Stimulated activated CD4-positive, alpha-beta T cell treated with anti-CD3 and anti-CD28 coated beads, Interleukin-15, amount 100 ng/mL, for 1 hour (primary cell): ENCODE results near the gene ESAM.

Source experiments
- DNase-seq, 2 donors: peaks; one replicate each; pipeline ENCODE4 v3.0.0-alpha.2; 2020; ENCODE audit warnings: low read depth in 1 of 2, low spot score in 1 of 2

Gene ESAM

DNA sequence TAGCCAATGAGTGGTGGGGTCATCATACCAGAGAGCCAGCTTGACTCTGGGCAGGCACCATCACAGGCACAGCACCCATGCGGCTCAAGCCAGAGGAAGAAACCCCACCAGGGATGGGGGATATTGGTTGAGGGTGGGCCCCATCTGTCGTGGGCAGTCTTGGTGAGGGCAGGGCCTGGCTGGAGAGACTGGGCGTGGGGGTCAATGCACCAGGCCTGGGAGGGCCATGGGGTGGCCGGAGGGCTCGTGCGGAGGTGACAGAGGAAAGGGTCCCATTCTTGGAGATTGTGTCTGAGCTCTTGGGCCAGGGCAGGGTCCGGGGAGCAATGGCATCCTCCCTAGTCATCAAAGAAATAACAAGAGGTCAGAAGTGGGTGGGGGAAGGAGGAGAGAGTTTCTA lies 8.5 kb downstream of the ESAM start:
- no peak for DNase-seq

DNA sequence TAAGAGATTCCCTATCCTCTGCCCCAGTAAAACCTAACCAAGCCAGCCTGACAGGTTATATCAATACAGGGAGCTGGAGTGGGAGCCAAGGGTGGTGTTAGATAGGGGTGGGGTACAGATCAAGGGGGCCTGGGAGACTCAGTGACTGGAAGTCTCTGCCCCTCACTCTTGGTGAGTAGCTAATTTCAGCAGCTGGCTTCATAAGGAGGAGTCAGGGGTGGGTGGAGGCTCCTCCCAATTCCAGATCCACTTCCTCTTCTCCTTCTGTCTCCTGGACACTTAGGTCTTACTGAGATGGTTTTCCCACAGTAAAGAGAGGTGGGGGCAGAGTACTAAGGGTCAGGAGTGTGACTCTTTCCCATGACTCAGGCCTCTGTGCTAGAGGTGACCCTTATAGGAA lies 8.9 kb downstream of the ESAM start:
- DNase-seq: no peak

DNA sequence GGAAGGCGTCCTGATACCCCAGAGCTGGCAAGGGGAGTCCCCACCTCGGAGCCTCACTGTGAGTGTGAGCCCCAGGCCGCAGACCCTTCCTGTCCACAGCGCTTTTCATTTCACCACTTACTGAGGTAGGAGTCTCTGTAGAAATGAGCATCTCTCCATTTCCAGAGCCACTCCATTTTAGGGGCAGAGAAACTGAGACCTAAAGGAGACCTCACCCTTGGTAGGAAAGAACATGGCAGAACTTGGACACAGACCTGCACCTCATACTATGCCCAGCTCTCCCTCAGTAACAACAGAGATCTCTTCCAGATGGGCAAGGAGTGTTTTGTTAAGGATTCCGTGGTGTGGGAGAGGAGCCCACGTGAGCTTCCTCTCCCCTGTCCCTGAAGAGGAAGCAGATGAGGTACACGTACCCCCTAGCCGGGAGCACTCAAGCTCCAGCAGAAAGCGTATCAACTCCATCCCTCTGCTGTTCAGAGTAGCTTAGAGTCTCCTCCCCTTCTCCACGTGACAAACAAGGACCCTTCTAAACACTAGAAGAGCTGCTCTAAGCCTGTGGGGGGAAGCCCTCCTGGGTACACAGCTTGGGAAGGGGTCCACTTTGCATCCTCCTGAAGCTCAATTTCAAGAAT lies 9.5 kb downstream of the ESAM start:
- DNase-seq: no peak

DNA sequence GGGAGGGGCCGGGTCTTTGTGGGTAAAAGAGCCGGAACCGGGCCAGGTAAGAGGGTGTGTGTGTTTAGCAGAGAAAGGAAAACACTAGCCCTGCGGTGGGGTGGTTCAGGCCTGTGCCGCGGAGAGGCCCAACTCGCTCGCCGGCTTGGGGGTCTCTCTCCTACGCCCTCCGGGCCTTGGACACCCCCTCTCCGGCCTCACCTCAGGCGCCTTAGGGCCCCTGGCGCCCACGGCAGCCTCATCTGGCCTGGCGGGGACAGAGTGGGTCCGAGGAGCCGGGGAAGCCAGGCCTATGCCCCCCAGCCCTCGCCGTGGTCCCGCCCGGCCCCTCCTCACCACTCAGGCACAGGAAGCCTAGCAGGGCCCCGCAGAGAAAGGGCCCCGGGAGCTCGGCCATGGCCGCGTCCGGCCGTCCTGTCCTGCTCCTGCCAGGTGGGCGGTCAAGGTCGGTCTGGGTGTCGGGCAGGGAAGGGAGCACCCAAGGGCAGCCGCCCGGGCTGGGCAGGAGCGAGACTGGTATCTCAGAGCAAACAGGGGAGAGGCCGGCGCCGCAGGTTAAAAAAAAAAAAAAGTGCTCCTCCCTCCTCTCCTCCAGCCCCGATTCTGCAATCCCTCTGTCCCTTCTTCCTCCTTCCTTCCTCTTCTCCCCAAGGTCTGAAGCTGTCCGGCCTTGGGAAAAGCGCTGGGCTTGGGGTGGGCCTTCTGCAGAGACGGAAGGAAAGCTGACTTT lies 10.2 kb downstream of the ESAM start, which contains the start of gene VSIG2:
Gene VSIG2 (minus strand): TSS at position 515 of the 730 bp plus-strand sequence. CDS start 118 bp downstream, at position 397.
- no peak for DNase-seq

DNA sequence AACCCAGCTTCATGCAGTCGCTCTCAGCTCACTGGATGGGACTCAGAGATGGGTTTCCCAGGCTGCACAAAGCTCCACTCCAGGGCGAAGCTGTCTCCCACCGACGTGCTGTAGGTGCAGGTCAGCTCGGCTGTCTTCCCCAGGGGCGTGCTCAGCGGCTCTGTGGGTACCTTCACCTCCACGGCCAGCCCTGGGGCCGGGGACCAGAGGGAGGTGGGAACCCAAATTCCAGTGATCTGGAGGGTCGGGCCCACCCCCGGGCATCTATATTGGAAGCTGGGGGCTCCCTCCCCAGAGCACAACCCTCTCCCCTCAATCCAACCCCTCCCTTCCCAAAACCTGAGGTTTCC lies 10.7 kb downstream of the ESAM start:
- no peak for DNase-seq

DNA sequence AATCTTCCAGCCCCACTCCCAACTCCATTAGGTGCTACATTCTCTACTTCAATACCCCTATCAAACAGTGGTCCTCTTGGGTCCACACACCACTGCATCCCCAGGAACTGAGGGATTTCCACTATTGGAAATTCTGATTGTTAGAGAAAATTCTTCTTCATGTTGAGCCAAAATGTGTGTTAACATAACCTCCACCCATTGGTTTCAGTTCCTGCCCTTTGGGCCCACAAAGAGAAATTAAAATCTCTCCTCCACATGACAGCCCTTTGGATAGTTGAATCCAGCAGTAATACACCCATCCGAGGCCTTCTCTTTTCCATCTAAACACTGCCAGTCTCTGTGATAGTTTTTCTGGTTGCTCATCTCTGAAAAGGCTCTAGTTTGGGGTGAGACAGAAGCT lies 12.2 kb downstream of the ESAM start:
- no peak for DNase-seq

DNA sequence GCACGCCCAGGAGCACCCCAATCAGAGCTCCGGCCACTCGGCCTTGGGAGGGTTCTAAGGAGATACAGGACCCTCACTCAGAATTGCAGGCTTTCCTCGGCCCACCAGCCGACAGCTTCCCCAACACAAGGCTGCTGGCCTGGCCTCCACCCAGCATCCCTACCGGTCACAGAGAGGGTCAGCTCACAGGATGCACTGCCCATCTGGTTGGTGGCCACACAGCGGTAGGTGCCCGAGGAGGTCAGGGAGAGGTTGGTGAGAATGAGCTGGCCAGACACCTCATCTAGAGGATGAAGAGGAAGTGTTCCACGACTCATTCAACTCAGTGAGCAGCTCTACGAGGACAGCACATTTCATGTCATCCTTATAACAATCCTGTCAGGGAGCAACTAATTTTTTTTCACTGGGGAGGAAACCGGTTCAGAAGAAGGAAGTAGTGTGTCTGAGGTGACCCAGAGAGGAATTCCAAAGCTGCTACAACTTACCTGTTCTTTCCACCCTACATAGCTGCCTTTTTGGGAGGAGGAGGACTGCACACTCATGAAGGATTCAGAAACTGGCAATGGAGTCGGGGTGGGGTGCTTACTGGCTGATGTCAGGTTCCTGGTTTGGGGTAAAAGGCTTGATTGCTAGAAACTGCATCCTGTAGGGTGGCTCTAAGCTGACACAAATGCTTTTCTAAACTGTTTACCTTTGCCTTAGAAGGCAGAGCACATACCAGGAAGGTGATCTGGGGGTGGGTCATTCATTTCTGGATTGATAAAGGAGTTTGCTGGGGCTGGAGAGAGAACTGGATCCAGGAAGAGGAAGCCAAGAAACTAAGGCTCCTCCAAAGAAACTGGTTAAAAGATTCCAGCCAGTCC lies 13.4 kb downstream of the ESAM start:
- DNase-seq: no peak

DNA sequence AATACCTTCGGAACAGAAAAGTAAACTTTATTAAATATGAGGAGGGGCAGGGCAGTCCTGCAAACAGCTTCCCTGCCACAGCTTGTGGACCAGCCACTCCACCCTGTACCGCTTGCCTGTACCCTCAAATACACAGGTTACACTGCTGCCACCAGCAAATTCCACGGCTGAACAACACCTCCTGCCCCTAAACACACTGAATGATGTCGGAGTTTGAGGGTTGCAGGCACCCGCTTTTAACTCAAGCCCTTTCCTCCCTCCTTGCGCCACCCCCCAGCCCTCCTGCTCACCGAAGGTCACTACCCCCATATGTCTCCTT lies 14.0 kb downstream of the ESAM start:
- DNase-seq: no peak

DNA sequence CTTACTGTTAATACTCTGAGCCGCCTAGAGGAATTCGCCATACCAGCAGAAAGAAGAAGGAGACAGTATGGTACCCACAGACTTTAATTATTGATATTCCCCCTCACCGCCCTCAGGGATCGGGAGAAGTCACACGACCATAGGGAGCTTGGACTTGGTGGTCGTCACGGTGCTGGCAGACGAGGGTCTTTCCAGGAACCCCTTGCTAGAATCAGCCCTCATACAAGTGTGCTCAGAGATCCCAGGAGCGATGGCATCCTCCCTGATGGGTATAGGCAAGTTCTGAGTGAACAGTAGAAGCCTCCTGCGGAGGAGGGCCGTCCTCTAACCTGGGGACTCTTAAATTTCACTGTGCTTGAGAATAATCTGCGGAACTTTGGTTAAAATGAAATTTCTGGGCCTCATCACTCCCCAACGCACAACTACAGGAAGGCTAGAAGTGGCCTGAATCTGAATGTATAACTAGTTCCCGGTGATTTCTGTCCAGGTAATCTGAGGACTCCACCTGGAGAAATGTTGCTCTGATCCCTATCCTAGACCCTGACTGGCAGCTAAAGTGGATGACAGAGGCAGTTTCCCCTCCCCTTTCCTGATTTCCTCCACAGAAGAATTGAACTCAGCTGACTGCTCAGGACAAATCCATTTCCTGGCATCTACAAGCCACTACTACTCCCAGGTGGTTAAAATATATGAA lies 14.5 kb downstream of the ESAM start:
- no peak for DNase-seq

DNA sequence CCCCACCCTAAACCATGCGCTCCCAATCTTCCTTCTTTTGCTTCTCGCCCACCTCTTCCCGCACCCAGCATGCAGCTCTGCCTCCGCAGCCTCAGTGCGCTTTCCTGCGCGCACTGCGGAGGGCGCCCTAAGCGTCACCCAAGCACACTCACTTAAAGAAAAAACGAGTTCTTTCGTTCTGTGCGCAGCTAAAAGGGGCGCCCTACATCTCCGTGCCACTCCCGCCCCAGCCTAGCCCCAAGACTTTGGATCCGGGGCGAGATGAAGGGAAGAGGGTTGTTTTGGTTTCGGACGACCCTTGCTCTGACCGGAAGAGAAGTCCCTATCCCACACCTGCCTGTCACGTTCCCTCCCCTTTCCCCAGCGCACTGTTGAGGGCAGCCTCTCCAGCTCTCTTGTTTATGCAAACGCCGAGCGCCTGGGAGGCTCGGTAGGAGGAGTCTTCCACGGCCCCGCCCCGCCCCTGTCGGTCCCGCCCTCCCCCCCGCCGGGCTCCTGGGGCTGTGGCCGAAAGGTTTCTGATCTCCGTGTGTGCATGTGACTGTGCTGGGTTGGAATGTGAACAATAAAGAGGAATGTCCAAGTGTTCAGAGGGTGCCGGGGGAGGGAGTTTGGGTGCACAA lies 15.4 kb downstream of the ESAM start:
- peak; percentile 66 to 70 for DNase-seq

DNA sequence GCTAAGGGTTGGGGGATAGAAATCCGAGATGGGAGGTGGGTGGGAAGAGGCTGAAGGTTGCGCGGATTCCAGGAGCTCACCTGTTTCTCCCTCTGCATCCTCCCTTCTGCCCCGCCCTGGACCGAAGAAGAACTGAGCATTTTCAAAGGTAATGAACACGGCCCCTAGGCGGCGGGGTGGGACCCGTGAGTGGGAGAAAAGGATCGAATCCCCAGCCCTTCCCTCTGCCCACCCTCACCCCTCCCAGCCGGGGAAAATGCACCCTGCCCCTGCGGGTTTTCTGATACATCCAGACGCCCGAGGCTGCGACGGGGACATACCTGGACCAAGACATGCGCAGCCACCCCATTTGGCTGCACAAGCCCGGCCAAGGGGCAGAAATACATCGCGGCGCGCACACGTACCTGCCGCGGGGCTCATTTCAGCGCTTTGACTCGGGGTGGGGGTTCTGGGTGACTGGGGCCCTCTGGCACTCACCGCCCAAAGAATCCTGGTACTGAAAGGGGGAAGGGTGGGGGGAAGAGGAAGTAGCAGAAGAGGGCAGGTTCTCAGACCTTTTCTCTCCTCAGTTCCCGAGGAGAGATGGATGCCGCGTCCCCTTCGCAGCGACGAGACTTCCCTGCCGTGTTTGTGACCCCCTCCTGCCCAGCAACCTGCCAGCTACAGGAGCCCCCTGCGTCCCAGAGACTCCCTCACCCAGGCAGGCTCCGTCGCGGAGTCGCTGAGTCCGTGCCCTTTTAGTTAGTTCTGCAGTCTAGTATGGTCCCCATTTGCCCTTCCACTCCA lies 16.1 kb downstream of the ESAM start:
- no peak for DNase-seq

DNA sequence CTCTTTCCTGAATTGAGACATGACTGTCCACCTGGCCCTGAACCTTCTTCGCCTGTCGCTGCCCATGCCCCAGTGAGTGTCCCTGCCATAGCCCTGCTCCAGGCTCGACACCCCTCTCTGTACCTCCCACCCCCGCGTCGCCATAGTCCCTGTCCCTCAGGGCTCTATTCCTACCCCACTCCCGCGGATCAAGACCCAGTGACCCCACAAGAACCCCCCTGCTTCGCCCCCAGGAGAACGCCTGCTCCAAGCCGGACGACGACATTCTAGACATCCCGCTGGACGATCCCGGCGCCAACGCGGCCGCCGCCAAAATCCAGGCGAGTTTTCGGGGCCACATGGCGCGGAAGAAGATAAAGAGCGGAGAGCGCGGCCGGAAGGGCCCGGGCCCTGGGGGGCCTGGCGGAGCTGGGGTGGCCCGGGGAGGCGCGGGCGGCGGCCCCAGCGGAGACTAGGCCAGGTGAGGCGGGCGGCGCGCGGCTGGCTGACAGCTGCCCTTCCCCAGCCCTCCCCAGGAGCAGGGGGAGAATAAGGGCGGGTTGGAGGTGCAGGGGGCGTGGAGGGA lies 16.7 kb downstream of the ESAM start:
- no peak for DNase-seq

DNA sequence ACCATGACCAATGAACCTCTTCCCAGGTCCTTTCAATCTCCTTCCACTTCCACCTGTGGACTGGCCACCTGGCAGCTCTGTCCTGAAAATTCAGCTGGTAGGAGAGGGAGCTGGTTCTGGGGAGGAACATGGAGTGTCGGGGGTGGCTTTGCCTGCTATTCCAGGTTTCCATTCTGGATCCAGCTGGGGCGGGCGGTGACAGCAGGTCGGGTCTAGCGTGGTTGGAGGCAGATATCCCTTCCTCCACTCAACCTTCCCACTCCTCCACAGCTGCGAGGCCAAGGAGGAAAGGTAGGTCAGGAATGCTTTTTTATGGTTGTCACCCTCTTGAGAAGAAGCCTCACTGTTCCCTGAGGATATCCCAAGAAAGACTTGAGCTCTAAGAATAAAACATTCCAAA lies 19.0 kb downstream of the ESAM start:
- DNase-seq: no peak

DNA sequence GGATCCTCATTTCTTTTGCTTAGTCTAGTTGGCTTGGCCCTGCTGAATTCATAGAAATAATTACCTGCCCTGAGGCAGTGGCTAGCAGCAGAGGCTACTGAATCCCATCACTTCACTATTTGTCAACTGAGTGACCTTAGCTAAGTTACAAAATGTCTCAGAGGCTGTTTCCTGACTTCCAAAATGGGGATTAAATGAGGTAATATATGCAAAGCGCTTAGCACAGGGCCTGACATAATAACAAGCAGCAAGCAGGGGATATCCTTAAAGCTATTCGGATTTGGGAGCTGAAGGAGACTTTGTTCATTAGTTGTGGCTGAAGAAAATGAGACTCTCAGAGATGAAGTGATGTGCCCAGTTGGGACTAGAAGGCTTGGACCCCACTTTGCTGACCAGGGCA lies 19.5 kb downstream of the ESAM start:
- no peak for DNase-seq

DNA sequence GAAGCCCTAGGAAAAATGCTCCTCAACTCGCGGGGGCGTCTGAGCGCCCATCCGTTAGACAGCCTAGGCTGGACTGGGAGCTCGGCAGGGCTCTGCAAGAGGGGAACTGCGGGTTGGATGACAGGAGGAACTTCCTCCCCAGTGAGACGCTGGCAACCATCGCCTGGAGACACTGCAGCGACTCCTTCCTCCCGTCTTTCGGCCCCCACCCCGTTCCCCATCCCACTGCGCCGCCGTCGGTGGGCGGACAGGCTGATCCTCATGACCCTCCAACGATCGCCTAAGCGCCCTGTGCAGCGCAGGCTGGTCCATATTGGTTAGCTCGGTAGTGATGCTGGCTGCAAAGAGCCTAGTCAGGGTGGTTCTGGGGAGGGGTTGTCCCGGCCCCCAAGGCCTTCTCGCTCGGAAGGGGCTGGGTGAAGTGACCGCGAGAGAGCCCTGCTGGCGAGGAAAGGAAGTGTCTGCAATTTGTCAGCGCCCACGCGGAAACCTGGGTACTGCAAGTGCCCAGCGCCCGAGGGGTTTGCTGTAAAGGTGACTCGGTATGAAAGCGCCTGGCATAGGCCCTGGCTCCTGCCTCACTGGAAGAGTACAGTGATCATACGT lies 21.7 kb downstream of the ESAM start:
- peak in 1 of 2 donors; percentile 40 for DNase-seq

DNA sequence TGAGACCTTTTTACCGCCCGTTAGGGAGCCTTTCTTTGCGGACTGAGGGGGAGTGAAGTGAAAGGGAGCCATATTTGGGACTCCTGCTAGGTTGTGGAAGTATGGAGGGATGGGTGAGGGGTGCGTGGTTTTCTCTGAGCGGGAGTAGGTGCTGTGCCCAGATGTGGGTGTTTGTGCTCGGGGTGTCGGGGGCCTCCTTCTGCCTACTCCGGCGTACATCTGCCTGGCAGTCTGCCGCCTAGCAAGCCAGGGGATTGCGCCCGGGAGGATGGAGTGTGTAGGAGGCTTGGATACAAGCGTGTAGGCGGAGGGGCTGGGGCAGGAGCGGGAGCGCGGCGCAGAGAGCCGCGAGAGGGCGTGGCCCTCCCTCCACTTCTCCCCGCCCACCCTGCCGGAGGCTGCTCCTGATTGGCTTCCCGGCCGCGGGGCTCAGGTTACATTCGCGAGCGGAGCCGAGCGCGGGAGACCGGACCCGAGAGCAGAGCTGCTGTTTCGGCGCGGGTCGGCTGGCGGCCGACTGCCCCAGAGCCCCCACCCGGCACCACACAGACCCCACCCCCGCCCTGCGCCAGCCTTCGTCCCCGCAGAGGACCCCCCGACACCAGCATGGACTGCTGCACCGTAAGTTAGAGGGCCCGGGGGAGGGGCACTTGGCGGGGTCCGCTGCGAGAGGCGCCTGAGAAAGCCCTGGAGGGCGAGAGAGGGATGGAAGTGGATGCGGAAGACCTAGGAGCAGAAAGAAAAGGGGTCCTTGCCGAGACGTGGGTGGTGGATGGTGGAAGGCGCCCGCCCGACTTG lies 22.4 kb downstream of the ESAM start, which contains the start of gene NRGN:
Gene NRGN (plus strand): TSS at position 464 of the 798 bp plus-strand sequence. CDS start 143 bp downstream, at position 607.
- DNase-seq: peak; percentile 63 to 72

DNA sequence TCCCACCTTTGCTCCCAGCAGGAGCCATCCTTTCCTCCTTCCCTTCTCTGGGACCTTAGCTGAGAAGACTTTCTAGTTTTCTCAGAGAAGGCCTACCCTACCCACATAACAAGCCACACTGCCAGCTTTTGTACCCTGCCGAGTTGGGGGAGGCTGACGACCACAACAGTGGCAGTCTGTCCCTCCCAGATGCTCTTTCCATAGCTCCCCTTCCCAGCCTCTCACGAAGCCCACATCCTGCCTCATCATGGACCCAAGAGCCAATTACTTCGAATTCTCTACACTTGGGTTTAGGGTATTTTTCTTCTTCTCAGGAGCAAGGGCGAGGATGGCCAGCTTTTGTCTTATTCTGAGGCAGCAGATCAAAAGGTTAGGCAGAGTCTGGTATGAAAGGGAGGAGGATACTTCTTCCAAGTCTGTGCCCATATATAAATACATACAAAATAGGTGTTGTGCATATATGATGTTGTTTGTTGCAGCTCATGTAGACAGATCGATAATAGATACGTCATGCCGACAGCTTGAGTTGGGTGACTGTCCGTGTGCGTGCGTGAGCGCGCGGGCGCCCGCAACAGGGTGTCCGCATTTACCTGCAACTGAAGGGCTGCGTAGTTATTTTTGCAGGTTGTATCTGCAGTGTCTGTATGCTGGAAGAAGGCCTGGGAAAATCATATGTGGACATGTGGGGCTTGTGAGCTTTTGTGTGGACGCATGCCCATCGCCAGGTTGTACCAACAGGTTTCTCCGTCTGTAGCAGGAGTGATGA lies 23.2 kb downstream of the ESAM start:
- no peak for DNase-seq
